GM18502 (cell line): Measurements from ENCODE around the gene LRRC26.

ENCODE experiments used
- ATAC-seq: cut with Tn5 transposase; IDR thresholded peaks from one replicate; pipeline ENCODE4 v1.9.1; 2021; ENCODE audit warnings: mild to moderate bottlenecking; ENCODE audit not compliant: unreplicated experiment, poor library complexity

The LRRC26 gene

GRCh38 chr9:137184881-137185660, 15.2 kb upstream of the LRRC26 start:
- no peak for ATAC-seq

DNA sequence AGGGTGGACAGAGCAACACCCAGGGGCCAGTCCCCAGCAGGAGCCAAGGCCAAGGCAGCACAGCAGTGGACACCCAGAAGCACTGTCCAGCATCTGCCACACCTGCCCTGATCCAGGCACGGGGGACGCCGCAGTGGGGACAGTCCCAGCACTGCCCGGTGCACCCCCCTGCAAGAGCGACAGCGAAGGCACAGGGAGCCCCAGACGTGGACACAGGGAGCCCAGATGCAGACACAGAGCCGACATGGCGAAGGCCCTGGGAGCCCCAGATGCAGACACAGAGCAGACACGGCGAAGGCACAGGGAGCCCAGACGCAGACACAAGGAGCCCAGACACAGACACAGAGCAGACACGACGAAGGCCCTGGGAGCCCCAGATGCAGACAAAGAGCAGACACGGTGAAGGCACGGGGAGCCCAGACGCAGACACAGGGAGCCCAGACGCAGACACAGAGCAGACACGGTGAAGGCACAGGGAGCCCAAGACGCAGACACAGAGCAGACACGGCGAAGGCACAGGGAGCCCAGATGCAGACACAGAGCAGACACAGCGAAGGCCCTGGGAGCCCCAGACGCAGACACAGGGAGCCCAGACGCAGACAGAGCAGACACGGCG, 14.2 kb upstream of the LRRC26 start:
- no peak for ATAC-seq

DNA sequence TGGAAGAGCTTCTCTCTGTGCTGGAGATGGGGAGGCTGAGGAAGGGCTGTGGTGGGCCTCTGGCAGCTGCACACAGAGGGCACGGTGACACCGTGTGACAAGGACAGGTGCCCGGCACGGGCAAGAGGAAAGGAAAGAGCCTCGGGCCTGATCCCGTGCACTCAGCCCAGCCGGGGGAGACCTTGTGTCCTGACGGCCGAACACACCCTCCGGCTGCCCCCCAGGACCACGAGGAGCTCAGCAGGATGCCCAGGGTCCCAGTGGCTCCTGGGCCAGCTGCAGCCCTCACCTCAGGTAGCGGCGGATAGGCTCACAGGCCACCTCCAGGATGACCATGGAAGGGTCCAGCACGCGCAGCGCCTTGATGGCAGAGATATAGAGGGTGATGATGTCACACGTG, 13.0 kb upstream of the LRRC26 start:
- no peak for ATAC-seq

DNA sequence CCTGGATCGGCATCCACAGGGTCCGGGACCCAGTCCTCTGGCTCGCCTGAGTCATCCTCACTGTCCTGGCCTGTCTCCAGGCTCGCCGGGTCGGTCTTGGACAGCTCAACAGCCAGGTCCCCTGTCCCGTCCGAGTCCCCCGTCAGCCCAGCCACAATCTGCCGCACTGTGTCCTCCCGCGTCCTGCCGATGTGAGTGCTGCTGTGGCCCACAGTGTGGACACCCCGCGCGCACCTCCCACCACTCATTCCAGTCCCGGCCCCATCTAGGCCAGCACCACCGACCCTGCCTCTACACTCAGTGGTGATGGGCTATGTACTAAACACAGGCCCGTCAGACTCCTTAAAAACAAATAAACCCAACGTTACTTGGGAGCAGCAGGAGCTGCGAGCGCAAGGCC, 11.8 kb upstream of the LRRC26 start:
- no peak for ATAC-seq

- ATAC-seq, result no peak
These were observed 10.6 kb upstream of the LRRC26 start for GRCh38 chr9:137180491-137180890.

- ATAC-seq, result no peak
These were observed 9.9 kb upstream of the LRRC26 start for GRCh38 chr9:137179761-137180160.

DNA sequence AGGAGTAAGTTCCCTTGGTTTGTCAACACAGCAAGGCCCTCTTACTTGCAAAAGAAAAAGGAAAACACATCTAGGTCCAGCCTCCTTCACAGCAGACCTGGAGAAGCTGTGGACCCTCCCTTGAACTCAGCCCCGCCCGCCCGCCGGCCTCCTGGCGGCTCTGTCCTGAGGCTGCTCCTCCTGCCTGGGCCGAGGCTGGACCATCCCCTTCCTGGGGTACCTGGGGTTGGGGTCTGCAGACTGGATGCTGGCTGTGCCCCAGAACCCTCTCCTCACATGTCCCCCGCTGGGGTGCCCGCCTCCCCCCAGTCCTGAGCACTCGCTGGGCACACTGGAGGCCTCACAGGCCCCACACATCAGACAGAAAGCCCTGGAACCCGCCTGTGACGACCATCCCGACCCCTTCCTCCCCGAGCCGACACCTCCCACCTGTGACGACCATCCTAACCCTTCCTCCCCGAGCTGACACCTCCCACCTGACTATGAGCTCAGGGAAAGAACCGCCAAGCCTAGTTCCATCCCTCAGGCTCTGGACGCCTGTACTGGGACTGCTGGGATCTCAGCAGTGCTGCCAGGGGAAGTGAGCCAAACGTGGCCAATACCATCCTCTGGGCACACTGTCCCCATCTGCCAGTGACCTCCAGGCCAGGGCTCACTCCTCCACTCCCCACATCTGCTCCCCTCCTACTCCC, 9.2 kb upstream of the LRRC26 start:
- no peak for ATAC-seq

DNA sequence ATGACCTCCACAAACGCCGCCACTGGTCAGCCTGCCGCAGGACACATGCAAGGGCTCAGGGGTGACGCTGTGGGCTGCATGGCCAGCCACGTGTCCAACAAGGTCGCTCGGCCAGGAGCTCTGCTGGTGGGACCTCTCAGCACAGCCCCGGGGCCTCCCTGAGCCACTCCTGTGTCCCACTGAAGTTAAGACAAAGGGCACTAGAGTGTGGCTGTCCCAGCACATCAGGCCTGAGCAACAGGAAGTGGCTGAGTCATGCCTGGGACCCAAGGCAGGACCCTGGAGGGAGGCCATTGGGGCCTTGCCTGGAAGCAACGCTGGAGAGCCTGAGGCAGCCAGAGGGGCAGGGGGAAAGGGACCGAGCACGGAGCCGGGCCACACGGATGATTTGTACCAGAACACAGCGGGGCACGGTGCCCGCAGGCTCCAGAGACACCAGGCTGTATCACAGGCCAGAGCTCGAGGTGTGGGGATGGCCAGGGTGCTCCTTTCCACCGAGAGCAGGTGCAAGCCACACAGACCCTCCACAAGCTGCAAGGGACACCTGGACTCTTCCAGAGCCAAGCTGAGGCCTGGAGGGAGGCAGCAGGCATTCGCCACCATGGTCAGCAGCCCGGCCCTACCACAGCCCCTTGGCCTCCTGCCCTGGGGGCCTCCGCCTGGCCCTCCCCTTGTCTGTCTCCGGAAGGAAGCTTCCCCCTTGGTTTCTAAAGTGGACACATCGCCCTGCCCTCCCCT, 8.5 kb upstream of the LRRC26 start:
- ATAC-seq, result no peak

DNA sequence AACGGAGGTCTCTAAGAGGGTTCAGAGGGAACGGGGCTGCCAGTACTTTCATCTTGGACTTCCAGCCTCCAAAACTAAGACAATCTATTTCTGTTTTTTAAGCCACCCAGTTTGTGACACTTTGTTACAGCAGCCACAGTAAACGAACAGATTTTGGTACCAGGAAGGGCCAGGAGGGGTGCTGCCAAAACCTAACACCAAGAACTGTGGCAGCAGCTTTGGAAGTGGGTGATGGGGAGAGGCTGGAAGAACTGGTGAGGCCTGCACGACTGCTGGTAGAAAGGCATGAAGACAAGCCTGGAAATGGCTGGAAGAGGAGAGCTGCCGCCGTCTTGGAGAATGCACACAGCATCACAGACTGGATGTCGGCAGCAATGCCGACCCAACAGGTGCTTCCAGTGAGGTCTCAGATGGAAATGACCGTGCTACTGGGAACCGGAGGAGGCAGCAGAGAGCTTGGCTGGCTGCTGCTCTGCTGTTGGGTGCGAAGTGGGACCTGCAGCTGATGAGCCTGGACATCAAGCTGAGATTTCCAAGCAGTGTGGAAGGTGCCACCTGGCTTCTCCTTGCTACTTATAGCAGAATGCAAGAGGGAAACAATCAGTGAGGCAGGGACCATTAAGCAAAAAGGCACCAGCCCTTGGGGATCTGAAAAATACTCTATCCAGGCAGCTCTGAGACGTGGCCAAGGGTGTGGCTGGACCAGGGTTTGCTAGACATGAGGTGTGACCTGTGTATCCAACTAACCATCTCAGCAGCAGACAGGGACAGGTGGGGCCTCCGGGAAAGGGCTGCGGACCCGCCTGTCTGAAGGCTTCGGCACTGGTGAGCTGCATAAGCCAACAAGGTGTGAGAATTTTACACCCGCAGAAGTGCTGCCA, 6.7 kb upstream of the LRRC26 start:
- ATAC-seq, result no peak

DNA sequence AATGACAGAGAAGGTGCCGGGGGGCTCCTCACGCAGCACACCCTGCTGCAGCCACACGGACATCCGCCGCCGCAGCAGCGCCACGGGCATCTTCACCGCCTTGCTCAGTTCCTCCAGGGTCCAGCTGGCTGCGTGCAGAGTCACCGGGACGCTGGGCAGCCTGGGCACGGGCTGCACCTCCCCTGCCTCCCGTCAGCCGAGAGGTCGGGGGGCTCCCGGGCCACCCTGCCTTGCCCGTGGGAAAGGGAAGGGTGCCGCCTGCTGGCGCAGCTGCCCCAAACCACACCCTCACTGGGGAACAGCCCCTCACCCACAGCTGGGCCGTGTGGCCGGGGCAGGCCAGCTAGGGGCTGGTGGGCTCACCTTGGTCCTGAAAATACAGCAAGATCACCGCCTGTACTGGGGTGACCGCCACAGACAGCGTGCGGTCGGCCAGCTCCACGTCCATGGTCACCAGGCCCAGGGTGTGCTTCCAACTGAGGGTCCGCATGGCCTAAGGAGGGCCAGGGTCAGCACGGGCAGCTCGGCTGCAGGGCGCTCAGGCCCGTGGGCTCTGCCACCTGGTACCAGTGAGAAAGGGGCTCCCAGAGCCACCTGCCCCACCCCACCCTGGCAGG, 5.6 kb upstream of the LRRC26 start:
- no peak for ATAC-seq

DNA sequence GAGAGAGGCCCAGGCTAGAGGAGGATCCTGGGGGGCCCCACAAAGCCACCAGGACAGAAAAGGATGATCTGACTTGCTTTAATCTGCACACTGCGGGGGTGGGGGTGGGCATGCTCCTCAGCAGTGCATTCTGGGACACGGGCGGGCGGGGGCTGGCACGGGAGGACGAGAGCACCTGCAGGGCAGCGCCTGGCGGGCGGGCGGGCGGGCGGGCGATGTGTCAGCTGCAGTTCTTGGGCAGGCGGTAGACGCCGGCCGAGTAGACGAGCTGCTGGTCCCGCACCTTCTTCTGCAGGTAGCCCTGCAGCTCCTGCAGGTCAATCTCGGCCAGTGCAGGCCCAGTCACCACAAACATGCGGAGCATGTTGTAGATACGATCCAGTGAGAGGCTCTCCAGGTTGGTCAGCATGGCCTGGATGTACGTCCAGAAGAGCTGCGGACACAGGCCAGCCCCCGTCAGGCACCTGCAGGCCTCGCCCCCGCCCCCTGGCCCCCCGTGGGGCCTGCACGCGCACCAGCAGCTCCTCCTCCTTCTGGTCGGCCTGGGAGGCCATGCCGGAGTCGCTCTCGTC, 5.0 kb upstream of the LRRC26 start:
- ATAC-seq, result no peak

- ATAC-seq, result no peak
These were observed 4.2 kb upstream of the LRRC26 start for GRCh38 chr9:137173796-137174664.

DNA sequence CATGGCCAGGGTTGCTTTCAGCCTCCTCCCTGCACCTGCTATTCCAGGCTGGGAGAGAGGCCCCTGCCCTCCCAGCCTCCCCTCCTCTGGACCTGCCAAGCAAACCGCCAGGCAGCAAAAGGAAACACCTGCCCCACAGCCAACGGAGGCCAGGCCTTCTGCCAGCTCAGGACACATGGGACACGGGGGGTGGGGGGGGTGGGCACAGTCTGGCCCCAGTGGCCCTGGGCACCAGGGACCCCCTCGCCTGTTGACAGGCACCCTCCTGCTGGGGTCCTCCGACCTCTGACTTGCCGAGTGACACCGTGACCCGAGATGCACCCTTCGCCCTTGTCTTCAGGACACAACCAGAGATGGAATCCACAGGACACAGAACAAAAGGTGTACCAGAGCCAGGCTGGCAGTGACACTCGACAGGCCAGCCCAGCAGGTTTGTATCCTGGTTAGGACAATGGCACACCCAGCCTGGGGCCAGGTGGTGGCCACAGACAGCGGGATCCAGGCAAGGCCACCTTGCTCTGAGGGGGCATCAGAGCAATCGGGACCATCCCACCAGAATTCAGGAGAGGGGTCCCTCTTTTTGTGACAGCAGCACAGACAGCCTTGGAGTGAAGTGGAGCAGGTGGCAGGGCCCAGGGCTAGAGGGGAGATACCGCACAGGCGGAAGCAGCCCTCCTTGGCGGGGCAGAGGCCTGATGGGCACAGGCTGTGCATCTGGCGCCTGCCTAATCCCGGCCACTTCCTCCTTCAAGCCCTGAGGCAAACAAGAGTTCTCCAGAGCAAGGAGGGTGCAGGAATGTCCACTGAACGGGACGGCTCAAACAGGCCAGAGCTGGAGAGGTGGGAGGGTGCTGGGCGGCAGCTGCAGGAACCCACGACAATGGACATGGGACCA, 3.3 kb upstream of the LRRC26 start:
- ATAC-seq, result no peak

- no peak for ATAC-seq
These were observed 1.5 kb upstream of the LRRC26 start for GRCh38 chr9:137171149-137171900.

GRCh38 chr9:137170486-137171148, 766 bp upstream of the LRRC26 start:
- ATAC-seq, result no peak
